ENCODE measurements around the gene CAPNS1. TPM values are rescaled to one million over a fixed set of nuclear protein-coding genes. Genes with fewer than 3 reads are reported as not detected.

Gene CAPNS1
- total RNA-seq, 1 donor = 398 TPM

- H3K4me3 ChIP-seq (ENCODE audit: low read depth, low read length) = no peak overlapping the region
- no peak for DNase-seq (ENCODE audit: low read depth)
- no peak for TF ChIP-seq CTCF (IDR thresholded peaks at IDR 0.05; ENCODE audit: insufficient read depth, low read length)
These were observed 56.4 kb downstream of the CAPNS1 start for GRCh38 chr19:36196249-36196648.

- no peak for TF ChIP-seq CTCF (IDR thresholded peaks at IDR 0.05; ENCODE audit: insufficient read depth, low read length)
These were observed 58.3 kb downstream of the CAPNS1 start for GRCh38 chr19:36198119-36198518.

More at GRCh38 chr19:36198119-36198518, 58.3 kb downstream of the CAPNS1 start:
- no peak overlapping the region for H3K4me3 ChIP-seq (ENCODE audit: low read depth, low read length)
- DNase-seq (ENCODE audit: low read depth) = no peak

Other genes with a start within 250 kb of the CAPNS1 start
- gene NFKBID, start 239.5 kb upstream of the CAPNS1 start, total RNA-seq (ENCODE audit: low replicate concordance) = 2.5 and 3.7 TPM in 2 replicates
- gene HCST, start 237.5 kb upstream of the CAPNS1 start, total RNA-seq (ENCODE audit: low replicate concordance) = 0.81 and 2.7 TPM in 2 replicates
- not detected in 2 replicates for gene TYROBP, start 231.8 kb upstream of the CAPNS1 start, total RNA-seq (ENCODE audit: low replicate concordance)
- 5.9 and 9.3 TPM in 2 replicates for gene LRFN3, start 203.7 kb upstream of the CAPNS1 start, total RNA-seq (ENCODE audit: low replicate concordance)
- gene SDHAF1, start 144.9 kb upstream of the CAPNS1 start, total RNA-seq (ENCODE audit: low replicate concordance) = 12.7 and 38.7 TPM in 2 replicates
- not detected in 2 replicates for gene SYNE4, start 131.3 kb upstream of the CAPNS1 start, total RNA-seq (ENCODE audit: low replicate concordance)
- gene ALKBH6, start 125.9 kb upstream of the CAPNS1 start, total RNA-seq (ENCODE audit: low replicate concordance) = 14.2 and 15.5 TPM in 2 replicates
- 7.4 and 20.1 TPM in 2 replicates for gene CLIP3, start 107.2 kb upstream of the CAPNS1 start, total RNA-seq (ENCODE audit: low replicate concordance)
- gene THAP8, start 85.8 kb upstream of the CAPNS1 start, total RNA-seq (ENCODE audit: low replicate concordance) = 2.5 and 4.1 TPM in 2 replicates
- 0.25 and 10.1 TPM in 2 replicates for gene WDR62, start 85.2 kb upstream of the CAPNS1 start, total RNA-seq (ENCODE audit: low replicate concordance)
- not detected in 2 replicates for gene OVOL3, start 28.9 kb upstream of the CAPNS1 start, total RNA-seq (ENCODE audit: low replicate concordance)
- 33.2 and 37.9 TPM in 2 replicates for gene POLR2I, start 25.2 kb upstream of the CAPNS1 start, total RNA-seq (ENCODE audit: low replicate concordance)
- gene TBCB, start 24.6 kb upstream of the CAPNS1 start, total RNA-seq (ENCODE audit: low replicate concordance) = 83.6 and 164 TPM in 2 replicates
- 5.4 and 17.0 TPM in 2 replicates for gene COX7A1, start 12.4 kb downstream of the CAPNS1 start, total RNA-seq (ENCODE audit: low replicate concordance)
- gene ZNF565, start 74.6 kb downstream of the CAPNS1 start, total RNA-seq (ENCODE audit: low replicate concordance) = 7.0 and 7.6 TPM in 2 replicates
- gene ZNF146, start 75.0 kb downstream of the CAPNS1 start, total RNA-seq (ENCODE audit: low replicate concordance) = 107 and 130 TPM in 2 replicates
- gene ZFP14, start 239.1 kb downstream of the CAPNS1 start, total RNA-seq (ENCODE audit: low replicate concordance) = 3.2 and 6.6 TPM in 2 replicates